Measurements from ENCODE around the gene DNAJC27.

- TF ChIP-seq CTCF (IDR thresholded peaks at IDR 0.05) (no peak), POLR2A (IDR thresholded peaks at IDR 0.05) (no peak), EP300 (IDR thresholded peaks at IDR 0.05) (no peak)
Observed at GRCh38 chr2:24919037-24919505, 52.7 kb downstream of the DNAJC27 start.

Data from gastroesophageal sphincter (tissue), 3 donors.